ENCODE results near the gene SLC7A9.

DNA sequence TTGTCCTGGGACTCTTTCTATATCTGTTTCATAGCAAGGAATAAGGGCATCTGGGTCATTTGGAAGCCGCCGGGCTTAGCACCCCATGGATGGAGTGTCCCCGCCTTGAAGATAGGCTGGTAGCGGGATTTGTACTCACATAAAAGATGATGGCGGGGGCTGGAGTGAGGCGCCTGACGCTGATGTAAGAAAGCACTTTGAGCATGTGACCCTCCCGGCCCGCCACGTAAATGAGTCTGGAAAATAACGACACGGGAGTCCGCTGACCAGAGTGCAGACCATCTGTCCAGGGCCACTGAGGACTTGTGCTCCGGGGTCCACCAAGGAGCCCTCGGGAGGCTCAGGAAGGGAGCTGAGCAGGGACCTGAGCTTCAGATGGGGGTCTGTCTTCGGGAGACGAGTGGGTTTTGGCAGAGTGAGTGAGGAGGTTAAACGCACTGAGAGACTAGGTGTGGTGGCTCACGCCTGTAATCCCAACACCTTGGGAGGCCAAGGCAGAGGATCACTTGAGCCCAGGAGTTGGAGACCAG lies 25.8 kb downstream of the SLC7A9 start:
- TF ChIP-seq, protein P1, sequence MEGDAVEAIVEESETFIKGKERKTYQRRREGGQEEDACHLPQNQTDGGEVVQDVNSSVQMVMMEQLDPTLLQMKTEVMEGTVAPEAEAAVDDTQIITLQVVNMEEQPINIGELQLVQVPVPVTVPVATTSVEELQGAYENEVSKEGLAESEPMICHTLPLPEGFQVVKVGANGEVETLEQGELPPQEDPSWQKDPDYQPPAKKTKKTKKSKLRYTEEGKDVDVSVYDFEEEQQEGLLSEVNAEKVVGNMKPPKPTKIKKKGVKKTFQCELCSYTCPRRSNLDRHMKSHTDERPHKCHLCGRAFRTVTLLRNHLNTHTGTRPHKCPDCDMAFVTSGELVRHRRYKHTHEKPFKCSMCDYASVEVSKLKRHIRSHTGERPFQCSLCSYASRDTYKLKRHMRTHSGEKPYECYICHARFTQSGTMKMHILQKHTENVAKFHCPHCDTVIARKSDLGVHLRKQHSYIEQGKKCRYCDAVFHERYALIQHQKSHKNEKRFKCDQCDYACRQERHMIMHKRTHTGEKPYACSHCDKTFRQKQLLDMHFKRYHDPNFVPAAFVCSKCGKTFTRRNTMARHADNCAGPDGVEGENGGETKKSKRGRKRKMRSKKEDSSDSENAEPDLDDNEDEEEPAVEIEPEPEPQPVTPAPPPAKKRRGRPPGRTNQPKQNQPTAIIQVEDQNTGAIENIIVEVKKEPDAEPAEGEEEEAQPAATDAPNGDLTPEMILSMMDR (IDR thresholded peaks at IDR 0.05): no peak
- TF ChIP-seq POLR2A (IDR thresholded peaks at IDR 0.05) (no peak), POLR2AphosphoS5 (IDR thresholded peaks at IDR 0.05) (no peak), EP300 (IDR thresholded peaks at IDR 0.05) (no peak)

Data from sigmoid colon (tissue), 4 donors.